Chondrocyte (in vitro differentiated cells): ENCODE data around the gene GOLGA6C. TPM values are rescaled to one million over a fixed set of nuclear protein-coding genes. Genes with fewer than 3 reads are reported as not detected.
"Not testable (repeated sequence)": the region's sequence is repeated elsewhere in the genome, so short reads cannot be mapped to it uniquely, and the experiment has no call there.

Source experiments
- DNase-seq: peaks from one replicate; pipeline ENCODE4 v3.0.0; 2021; ENCODE audit warnings: mixed read lengths, low spot score
- H3K27ac Mint-ChIP-seq: one replicate; pipeline ENCODE4 v1.8.0; 2021; ENCODE audit warnings: mild to moderate bottlenecking, moderate library complexity, mixed read lengths; ENCODE audit not compliant: unreplicated experiment
- H3K27me3 Mint-ChIP-seq: 2 replicates; pipeline ENCODE4 v1.8.0; 2021; ENCODE audit warnings: low read depth, mixed read lengths
- H3K36me3 Mint-ChIP-seq: 2 replicates; pipeline ENCODE4 v1.8.0; 2021; ENCODE audit warnings: low read depth, mixed read lengths
- H3K4me1 Mint-ChIP-seq: 2 replicates; pipeline ENCODE4 v1.8.0; 2021; ENCODE audit warnings: low read depth, mild to moderate bottlenecking, mixed read lengths
- H3K4me3 Mint-ChIP-seq: one replicate; pipeline ENCODE4 v1.8.0; 2021; ENCODE audit warnings: mild to moderate bottlenecking, moderate library complexity, mixed read lengths; ENCODE audit not compliant: unreplicated experiment
- H3K9me3 Mint-ChIP-seq: 2 replicates; pipeline ENCODE4 v1.8.0; 2021; ENCODE audit warnings: low read depth, mixed read lengths
- CTCF ChIP-seq: fragments of 200-600 bp; sonication (generic); IDR thresholded peaks from 2 replicates; pipeline ENCODE4 v1.5.0; 2021; ENCODE audit warnings: antibody characterized with exemption, mild to moderate bottlenecking, moderate library complexity
- total RNA-seq: library from RNA; stranded (reverse); gene quantifications from 3 replicates; pipeline ENCODE4 v1.2.1, GENCODE V29; 2021

Gene GOLGA6C
- total RNA-seq, 1 donor from 2014 or later, result not detected

DNA sequence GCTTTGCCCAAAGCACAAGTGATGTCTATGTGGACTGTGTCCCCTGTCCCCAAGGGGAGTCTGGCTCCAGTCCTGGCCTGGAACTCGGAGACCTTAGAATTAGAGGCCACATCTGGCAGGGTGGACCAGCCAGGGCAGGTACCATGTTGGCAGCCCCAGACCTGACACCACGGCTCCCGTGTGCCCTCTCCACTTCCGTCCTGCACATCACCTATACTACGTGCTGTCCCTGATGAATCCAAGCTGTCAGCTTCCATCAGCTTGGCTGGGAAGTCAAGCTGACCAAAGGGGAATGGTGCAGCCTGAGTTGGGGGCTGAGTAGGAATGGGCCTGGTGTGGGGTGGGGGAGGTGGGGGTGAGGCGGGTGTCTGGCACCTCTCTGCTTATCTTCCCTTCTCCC lies 41.1 kb upstream of the GOLGA6C start:
- Mint-ChIP-seq H3K27ac (no peak overlapping the region), H3K27me3 (no peaks in the 10 kb centered on the region), H3K9me3 (no peaks in the 10 kb centered on the region), H3K4me3 (no peak overlapping the region), H3K36me3 (peaks cover 5% of the 10 kb centered on the region), H3K4me1 (no peaks in the 10 kb centered on the region)
- TF ChIP-seq CTCF, result no peak
- no peak for DNase-seq

GRCh38 chr15:75217574-75217973 lies 40.6 kb upstream of the GOLGA6C start:
- DNase-seq, H3K27me3 Mint-ChIP-seq, H3K9me3 Mint-ChIP-seq, H3K27ac Mint-ChIP-seq, H3K4me3 Mint-ChIP-seq, H3K36me3 Mint-ChIP-seq, H3K4me1 Mint-ChIP-seq: not testable (repeated sequence)

- not testable (repeated sequence) for H3K36me3 Mint-ChIP-seq, H3K27ac Mint-ChIP-seq, H3K27me3 Mint-ChIP-seq, H3K4me3 Mint-ChIP-seq, H3K9me3 Mint-ChIP-seq, H3K4me1 Mint-ChIP-seq, DNase-seq
Measured at GRCh38 chr15:75219507-75219929, 38.6 kb upstream of the GOLGA6C start.

DNA sequence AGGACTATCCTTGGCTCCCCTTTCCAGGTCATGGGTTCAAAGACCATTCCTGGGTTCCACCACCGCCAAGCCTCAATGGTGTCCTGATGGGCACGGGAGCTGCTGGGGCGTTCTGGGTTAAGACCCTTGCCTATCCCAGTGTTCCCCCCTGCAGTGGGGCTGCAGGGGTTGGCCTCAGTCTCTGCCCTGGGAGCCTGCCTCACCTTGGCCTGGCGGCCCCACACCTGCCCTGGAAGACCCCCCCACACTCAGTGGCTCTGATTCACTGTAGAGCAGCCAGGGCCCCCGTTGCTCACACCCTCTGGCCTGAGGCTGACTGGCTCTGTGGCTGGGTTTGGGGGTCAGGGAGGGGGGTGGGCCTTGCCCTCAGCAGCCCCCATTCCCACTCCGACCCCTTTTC lies 34.4 kb upstream of the GOLGA6C start:
- Mint-ChIP-seq H3K27me3 (peaks cover 9% of the 10 kb centered on the region), H3K4me1 (no peaks in the 10 kb centered on the region), H3K9me3 (no peaks in the 10 kb centered on the region), H3K27ac (no peak overlapping the region), H3K36me3 (no peaks in the 10 kb centered on the region), H3K4me3 (no peak overlapping the region)
- no peak for TF ChIP-seq CTCF
- no peak for DNase-seq

- Mint-ChIP-seq H3K27ac (no peak overlapping the region), H3K27me3 (peaks cover 9% of the 10 kb centered on the region), H3K9me3 (no peaks in the 10 kb centered on the region), H3K36me3 (no peaks in the 10 kb centered on the region), H3K4me3 (no peak overlapping the region), H3K4me1 (no peaks in the 10 kb centered on the region)
- no peak for TF ChIP-seq CTCF
- DNase-seq, result no peak
Measured at GRCh38 chr15:75224281-75224680, 33.9 kb upstream of the GOLGA6C start.

GRCh38 chr15:75225102-75225836 lies 32.9 kb upstream of the GOLGA6C start:
- H3K4me1 Mint-ChIP-seq, H3K9me3 Mint-ChIP-seq, H3K36me3 Mint-ChIP-seq, H3K4me3 Mint-ChIP-seq, H3K27ac Mint-ChIP-seq, H3K27me3 Mint-ChIP-seq, DNase-seq: not testable (repeated sequence)
